Measurements from ENCODE around the gene PRXL2B.
"Not testable (repeated sequence)": the region's sequence is repeated elsewhere in the genome, so short reads cannot be mapped to it uniquely, and the experiment has no call there.

- TF ChIP-seq CTCF, POLR2A (IDR thresholded peaks at IDR 0.05): not testable (repeated sequence)
Measured at GRCh38 chr1:2625748-2626147, 39.2 kb downstream of the PRXL2B start.
